ENCODE data around the gene CORO2B.

Gene CORO2B, protein sequence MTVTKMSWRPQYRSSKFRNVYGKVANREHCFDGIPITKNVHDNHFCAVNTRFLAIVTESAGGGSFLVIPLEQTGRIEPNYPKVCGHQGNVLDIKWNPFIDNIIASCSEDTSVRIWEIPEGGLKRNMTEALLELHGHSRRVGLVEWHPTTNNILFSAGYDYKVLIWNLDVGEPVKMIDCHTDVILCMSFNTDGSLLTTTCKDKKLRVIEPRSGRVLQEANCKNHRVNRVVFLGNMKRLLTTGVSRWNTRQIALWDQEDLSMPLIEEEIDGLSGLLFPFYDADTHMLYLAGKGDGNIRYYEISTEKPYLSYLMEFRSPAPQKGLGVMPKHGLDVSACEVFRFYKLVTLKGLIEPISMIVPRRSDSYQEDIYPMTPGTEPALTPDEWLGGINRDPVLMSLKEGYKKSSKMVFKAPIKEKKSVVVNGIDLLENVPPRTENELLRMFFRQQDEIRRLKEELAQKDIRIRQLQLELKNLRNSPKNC

DNA sequence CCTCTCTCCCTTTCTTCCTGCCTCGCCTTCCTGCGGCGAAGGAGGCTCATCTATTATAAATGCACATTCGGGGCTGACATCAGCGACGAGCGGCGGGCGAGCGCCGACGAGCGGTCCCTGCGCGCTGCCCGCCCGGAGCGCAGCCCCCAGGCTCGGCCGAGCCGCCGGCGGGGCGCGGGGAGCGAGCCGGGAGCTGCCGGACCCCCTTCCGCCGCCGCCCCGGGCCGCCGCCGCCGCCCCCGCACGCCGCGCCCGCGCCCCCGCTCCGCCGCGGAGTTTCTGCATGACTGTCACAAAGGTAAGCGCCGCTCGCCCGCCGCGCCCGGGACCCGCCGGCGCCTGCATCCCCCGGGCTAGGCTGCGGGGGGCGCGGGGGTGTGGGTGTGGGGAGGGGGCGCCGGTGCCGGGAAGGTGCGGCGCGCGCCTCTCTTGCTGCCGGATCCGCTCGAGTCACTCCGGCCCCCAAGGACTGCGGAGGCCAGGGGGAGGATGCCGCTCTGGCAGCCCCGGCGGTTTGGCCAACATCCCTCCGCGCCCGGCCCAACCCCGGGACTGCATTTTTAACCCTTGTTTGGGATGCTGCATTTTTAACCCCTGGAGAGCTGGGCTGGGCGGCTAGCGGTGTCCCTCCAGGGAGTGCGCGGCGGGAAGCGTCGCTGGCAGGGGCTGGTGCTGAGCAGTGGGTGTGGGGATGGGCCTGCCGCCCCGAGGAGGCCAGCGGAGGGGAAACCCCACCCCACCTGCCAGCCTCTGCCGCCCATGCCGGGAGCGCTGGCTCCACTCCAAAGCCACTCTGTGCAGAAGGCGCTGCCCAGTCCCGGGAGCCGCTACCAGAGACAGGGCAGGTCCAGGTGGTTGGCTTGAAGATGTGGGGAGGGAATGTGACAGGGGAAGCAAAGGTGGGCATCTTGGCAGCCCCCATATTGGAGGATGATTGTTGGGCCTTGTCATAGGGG, at the start of gene CORO2B:
Gene CORO2B, plus strand, starts transcription at position 14 of the 956 bp plus-strand sequence. Its CDS starts 270 bp downstream, at position 284.
- DNase-seq (ENCODE audit: low spot score) = peak; percentile 65

DNA sequence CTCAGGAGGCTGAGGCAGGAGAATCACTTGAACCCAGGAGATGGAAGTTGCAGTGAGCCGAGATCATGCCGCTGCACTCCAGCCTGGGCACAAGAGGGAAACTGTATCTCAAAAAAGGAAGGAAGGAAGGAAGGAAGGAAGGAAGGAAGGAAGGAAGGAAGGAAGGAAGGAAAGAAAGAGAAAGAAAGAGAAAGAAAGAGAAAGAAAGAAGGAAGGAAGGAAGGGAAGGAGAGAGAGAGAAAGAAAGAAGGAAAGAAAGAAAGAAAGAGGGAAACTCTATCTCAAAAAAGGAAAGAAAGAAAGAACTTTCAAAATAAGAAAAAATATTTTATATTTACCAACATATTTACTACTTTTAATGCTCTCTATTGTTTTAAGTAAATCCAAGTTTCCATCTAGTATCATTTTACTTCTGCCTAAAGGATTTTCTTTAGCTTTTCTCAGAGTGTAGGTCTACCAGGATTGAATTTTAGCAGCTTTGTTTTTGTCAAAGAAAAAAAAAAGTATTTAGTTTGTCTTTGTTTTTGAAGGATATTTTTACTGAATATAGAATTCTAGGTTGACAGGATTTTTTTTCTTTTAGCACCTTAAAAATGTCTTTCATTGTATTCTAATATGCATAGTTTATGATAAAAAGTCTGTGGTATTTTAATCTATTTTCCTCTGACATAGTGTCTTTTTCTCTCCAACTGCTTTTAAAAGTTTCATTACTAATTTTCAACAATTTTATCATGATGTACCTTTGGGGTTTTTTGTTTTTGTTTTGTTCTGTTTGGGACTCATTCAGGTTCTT, 47.2 kb upstream of the CORO2B start:
- no peak for DNase-seq (ENCODE audit: low spot score)

DNA sequence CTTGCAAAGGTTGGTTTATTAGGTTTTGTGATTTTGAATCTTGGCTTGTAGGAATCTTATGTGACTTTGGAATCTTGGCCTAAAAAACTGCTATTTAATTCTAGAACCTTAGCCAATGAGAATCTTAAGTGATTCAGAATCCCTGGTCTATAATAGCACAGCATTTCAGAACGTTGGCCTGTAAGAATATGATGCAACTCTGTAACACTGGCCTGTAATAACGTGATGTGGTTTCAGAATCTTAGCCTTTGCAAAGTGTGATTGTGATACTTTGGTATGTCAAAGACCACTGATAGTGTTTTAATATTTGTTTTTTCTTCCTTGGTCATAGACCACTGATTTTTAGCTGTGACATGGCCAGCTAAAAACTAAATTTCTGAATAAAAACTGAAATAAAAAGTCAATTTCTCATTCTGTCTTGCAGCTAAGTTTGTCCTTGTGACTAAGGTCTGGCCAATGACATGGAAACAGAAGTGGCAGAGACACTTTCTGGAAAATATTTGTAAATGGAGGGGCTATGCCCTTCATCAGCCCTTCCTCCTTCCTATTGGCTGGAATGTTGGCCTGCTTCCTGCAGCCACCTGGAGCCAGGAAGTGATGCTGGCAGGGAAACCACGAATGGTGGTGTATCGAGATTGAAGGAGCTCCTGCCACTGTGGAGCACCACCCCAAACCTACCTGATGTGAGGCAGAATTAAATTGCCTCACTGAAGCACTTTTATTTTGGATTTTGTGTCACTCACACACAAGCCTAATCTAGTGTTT, 42.3 kb upstream of the CORO2B start:
- DNase-seq (ENCODE audit: low spot score) = peak; percentile 82

DNA sequence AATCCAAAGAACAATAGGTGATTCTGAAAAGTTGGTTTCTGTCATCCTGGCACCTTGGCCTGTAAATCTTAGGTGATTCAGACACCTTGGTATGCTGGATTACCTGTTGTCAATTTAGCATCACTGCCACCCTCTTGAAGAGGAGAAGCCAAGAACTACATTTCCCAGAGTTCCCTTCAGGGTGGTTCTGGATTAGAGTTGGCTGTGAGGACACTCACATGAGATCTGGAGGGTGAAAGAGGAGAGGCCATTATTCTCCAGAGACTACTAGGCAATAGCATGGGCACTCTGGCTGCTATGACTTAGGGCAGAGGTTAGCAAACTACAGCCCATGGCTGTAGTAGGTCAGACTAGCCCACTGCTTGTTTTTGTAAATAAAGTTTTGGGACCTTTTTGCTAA, 41.7 kb upstream of the CORO2B start:
- no peak for DNase-seq (ENCODE audit: low spot score)

DNA sequence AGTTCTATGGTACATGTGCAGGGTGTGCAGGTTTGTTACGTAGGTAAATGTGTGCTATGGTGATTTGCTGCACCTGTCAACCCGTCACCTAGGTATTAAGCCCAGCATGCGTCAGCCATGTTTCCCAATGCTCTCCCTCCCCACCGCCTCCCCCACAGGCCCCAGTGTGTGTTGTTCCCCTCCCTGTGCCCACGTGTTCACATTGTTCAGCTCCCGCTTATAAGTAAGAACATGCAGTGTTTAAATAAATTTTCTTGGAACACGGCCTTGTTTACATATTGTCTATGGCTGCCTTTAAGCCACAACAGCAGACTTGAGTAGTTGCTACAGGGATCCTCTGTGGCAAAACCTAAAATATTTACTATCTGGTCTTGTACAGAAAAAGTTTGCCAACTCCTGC, 41.3 kb upstream of the CORO2B start:
- DNase-seq (ENCODE audit: low spot score) = no peak

DNA sequence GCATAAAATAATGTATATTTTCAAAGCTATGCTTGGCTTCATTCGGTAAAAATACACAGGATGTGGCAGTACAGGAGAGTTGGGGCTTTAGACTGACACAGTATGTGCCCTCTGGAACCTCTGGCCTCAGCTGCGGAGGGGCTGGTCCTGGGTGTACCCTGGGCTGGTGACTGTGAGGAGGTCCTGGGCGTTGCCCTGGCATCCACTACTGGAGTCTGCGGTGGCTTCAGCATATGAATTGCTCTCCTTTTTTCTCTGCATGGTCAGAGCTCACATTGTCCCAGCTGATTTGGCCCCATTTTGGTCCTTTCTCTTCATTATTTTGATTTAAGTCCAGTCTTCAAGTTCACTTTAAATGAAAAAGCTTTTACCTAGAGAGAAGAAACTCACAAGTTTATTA, 40.5 kb upstream of the CORO2B start:
- no peak for DNase-seq (ENCODE audit: low spot score)

DNA sequence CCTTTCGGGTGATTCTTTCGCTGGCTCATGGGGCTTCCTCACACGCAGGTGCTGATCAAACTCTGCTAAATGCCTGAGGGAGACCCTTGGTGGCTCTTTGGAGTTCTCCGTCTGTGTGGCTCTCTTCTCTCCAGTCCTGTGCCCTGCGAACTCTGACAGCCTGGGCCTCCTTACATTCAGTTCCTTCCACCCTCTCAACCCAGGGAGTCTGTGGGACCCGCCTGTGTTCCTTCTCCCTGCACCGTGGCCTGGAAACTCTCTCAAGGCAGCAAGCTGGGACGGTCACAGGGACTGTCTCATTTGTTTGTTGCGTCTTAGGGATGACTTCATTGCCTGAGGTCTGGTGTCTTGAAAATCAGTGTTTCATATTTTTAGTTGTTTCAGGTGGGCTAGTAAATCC, 37.0 kb upstream of the CORO2B start:
- DNase-seq (ENCODE audit: low spot score) = no peak

DNA sequence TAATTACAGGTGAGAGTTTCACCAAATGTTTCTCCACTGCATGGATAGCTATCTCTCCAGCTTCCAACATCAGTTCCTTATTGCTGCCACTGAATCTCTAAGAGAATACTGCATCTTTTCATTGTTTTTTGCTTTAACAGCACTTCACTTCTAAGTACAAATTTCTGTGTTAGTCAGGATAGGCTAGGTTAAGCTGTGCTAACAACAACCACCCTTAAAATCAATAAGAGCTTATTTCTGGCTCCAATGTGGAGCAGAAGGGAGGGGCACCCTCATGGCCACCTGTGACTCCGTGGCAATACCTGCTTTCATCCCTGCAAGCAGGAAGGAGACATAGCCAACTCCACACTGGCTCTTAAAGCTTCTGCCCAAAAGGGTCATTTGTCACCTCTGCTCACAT, 36.4 kb upstream of the CORO2B start:
- DNase-seq (ENCODE audit: low spot score) = no peak

DNA sequence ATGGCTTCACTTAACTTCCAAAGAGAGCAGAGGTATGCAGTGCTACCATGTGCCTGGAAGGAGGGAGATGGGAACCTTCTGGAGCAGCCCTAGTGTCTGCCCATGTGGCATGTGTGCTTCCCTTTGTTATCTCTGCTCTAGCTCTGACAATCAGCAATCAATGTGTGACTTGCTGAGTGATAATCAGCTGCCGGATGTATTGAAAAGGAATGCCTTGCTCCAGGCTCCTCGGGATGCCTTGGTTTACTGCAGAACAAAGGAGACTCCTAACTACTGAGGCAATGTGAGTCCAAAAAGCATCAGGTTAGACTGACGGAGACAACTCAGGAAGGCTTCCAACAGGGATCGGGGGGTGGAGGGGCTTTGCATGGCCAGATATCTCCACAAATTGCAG, 36.0 kb upstream of the CORO2B start:
- DNase-seq (ENCODE audit: low spot score) = no peak

DNA sequence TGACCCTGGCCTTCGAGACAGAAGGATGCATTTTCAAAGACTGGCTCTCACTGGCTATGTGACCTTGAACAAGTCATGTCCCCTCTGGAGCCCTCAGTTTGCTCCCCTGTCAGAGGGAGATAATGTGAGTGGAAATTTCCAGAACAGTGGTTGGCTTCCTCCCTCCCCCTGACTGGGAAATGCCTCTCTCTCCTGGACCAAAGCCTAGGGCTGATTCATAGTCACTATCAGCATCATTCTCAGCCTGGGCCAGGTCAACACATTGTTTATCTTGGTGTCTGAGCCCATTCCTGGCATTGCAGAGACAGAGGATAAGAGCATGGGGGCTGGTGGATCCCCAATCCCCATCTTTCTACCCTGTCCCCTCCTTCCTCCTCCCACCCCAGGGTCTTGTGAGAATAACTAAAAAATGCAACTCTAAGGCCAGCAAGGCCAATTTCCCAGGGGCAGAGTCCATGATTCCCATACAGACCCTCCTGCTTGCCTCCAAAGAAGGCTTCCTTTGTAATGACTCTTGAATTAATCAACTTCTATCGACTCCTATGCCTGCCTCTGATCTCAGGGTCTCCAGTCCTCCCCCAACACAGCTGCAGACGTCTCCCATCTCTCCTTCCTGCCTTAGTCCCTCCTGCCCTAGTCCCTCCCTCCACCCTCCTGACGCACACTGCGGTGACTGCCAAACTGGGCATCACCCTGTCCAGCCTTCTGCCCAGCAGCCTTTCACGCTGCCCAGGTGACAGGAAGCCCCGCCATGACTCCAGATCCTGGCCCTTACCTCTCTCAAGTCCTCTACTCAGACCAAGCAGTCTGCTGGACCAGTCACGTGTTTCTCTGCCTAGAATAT, 35.4 kb upstream of the CORO2B start:
- peak; percentile 93 for DNase-seq (ENCODE audit: low spot score)

DNA sequence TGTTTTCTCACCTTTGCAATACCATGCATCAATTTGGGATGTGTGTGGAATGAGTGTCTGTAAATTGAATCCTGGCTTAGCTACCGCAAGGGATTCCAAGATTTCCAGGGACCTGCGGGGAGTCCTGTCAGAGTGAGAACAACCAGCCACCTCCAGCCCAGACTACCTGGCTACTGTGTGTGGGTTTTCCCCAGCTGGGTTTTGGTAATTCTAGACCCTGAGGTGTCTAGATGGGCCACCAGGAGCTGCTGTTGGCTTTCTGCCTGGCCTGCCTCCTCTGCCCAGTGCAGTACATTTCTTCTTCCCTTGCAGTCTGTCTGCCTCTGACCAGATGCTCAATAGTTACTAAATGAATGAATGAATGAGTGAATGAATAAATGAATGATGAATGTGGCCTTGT, 32.5 kb upstream of the CORO2B start:
- no peak for DNase-seq (ENCODE audit: low spot score)

DNA sequence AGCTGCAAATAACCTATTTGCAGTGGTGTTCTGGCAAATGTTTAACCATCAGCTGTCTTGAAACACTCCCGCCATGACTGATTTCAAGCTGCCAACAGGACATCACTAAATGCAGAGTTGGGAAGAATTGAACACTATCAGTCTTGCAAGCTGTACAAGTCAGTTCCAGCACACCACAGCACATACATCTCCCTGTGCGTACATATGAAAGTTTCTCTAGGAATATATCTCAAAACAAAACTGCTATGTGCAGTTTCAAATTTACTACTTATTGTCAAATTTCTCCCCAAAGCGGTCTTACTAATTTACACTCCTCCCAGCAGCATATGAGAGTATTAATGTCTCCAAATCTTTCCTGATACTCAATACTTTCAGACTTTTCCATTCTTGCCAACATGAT, 30.4 kb upstream of the CORO2B start:
- no peak for DNase-seq (ENCODE audit: low spot score)

DNA sequence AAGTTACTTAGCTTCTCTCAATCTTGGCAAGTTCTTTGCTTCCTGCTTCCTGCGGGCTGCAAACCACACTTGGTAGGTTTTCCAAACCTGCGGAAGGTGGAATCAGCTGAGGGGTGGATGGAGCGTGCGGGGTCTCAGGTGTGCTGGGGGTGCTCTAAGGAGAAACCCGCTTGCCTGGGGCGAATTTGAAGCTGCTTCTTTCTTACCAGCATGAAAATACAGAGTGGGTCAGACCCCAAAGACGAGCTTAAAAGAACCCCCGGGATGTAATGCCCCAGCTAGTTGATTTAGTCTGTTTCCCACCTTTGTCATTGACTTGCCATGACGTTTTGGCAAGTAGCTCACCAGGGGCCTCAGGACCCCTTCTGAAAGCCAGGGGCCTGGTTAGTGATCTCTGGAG, 28.8 kb upstream of the CORO2B start:
- DNase-seq (ENCODE audit: low spot score) = no peak

DNA sequence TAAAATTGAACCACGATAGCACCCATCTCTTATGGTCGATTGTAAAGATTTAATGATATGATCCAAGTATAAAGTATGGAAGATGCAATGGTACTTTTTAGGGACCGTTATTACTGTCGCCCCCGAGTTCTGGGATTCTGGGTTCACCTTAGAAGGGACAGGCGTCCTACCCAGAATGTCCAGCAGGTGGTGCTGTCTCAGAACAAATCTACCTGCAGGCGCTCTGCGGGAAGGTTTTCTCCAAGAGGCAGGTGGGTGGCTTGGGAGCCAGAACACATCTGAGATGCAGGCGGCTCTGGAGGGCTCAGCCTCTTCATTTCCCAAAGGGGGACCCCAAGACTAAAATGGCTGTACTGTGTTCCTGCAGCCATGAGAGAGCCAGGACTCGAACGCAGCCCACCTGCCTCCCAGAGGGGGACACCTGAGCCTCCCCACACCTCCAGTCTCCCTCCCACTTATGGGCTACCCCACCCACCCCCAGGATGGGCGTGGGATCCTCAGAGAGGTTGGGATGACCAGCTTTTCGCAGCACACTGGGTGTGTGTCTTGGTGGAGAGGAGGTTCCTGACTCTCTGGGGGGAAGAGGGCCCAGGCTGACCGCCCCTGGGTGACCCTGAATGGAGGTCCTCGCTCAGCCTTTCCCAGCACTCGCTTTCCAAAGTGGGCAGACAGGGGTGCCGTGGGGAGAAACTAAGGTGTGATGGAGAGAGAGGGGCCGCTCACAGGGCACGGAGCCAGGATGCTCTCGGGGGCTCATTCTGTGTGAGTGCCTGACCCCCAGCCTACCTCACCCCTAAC, 28.1 kb upstream of the CORO2B start:
- DNase-seq (ENCODE audit: low spot score) = peak; percentile 65

DNA sequence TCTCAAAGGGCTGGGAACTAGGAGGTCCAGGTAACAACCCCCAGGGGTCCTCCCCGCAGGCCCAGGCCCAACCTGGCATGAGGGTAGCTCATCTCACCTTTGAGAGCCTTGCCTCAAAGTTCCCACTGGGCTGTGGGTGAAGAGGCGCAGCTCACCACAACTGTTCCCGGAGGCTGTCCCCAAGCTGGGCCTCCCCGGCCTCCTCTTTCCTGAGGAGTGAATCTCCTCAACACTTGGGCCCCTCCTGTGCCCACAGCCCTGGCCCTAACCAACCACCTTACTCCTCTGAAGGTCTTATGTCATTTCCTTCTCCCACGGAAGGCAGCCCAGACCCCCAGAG, 27.5 kb upstream of the CORO2B start:
- DNase-seq (ENCODE audit: low spot score) = no peak

DNA sequence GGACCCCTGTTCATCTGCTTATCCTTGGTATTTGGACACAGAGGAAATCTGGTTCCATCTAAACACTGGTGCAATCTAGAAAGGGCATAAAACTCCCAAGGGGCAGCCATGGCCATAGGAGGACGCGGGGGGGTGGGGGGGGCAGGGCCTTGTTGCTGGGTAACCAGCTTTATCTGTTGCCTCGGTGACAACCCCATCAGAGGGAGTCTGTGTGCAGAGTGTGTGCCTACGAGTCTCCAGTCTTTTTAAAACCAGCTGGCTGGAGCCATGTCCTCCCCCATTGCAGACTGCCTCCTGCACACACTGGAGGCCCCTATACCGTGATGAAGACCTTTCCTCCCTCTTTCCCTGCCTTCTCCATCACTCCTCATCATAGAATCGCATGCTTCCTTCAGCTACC, 26.4 kb upstream of the CORO2B start:
- DNase-seq (ENCODE audit: low spot score) = no peak

DNA sequence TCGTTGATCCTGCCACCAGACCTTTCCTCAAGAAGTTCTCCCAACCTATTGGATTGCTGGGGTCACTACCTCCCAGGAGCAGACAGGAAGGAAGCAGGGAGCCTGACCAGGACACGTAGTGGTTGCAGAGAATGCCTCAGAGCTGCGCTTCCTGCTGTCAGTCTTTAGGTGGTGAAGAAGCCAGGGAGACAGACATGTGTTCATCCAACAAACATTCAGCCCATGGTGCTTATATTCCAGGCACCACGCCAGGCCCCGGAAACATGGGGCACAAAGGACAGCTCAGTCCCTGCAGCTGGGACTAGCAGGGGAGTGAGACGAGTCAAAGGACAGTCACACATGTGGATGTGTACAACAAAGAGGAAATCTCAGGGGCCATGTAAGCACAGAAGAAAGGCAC, 26.0 kb upstream of the CORO2B start:
- DNase-seq (ENCODE audit: low spot score) = no peak

DNA sequence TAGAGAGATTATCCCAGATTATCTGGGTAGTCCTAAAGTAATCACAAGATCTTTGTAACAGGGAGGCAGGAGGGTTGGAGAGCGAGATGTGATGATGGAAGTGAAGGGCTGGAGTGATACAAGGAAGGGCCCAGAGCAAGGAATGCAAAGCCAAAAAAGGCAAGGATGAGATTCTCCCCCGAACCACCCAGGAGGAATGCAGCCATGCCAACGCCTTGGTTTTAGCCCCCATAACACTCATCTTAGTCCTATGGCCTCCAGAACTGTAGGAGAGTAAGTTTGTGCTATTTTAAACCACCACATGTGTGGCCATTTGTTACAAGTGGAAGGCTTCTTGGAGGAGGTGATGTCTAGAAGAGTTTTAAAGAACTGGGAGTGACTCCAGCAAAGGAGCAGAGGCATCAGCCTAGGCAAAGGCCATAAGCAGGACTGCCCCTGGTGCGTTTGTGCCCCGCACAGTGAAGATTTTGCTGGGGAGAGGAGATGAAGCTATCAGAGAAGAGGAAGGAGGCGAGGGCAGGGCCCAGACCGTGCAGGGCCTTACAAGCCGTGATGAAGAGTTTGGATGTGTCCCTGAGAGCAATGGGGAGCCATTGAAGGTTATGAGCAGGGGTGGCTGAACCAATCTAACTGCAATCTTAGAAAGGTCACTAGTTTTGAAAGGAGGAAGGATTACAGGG, 25.3 kb upstream of the CORO2B start:
- DNase-seq (ENCODE audit: low spot score) = no peak

Data from AG20443 (cell line).